ENCODE measurements around the gene XRCC1.
"Not testable (repeated sequence)": the region's sequence is repeated elsewhere in the genome, so short reads cannot be mapped to it uniquely, and the experiment has no call there.

The XRCC1 gene

GRCh38 chr19:43599635-43600295, 24.4 kb upstream of the XRCC1 start:
- no peak for DNase-seq (ENCODE audit: low read depth)

- DNase-seq (ENCODE audit: low read depth), result no peak
Measured at GRCh38 chr19:43598445-43599240, 23.3 kb upstream of the XRCC1 start.

- DNase-seq (ENCODE audit: low read depth), result no peak
Measured at GRCh38 chr19:43597876-43598275, 22.5 kb upstream of the XRCC1 start.

- peak; percentile 40 for DNase-seq (ENCODE audit: low read depth)
Measured at GRCh38 chr19:43596842-43597461, 21.6 kb upstream of the XRCC1 start.

GRCh38 chr19:43595999-43596841, 20.9 kb upstream of the XRCC1 start, which contains the start of the genes IRGQ and ZNF576:
Gene IRGQ, minus strand, starts transcription at chr19:43596134. Its CDS starts 796 bp downstream, at chr19:43595338.
Gene ZNF576, plus strand, starts transcription at chr19:43596595. Its CDS starts 514 bp downstream, at chr19:43597109.
- peak; percentile 99 for DNase-seq (ENCODE audit: low read depth)

- DNase-seq (ENCODE audit: low read depth), result no peak
Measured at GRCh38 chr19:43595605-43595998, 20.3 kb upstream of the XRCC1 start.

- DNase-seq (ENCODE audit: low read depth), result peak; percentile 71
Measured at GRCh38 chr19:43594710-43595604, 19.6 kb upstream of the XRCC1 start.

- no peak for DNase-seq (ENCODE audit: low read depth)
Measured at GRCh38 chr19:43594081-43594697, 18.9 kb upstream of the XRCC1 start.

GRCh38 chr19:43592800-43593350, 17.5 kb upstream of the XRCC1 start:
- DNase-seq (ENCODE audit: low read depth), result no peak

GRCh38 chr19:43591904-43592772, 16.8 kb upstream of the XRCC1 start:
- DNase-seq (ENCODE audit: low read depth), result no peak

- no peak for DNase-seq (ENCODE audit: low read depth)
Measured at GRCh38 chr19:43589678-43590077, 14.4 kb upstream of the XRCC1 start.

GRCh38 chr19:43589277-43589676, 13.9 kb upstream of the XRCC1 start:
- DNase-seq (ENCODE audit: low read depth), result no peak

- DNase-seq (ENCODE audit: low read depth), result not testable (repeated sequence)
Measured at GRCh38 chr19:43587029-43587428, 11.7 kb upstream of the XRCC1 start.

- DNase-seq (ENCODE audit: low read depth), result no peak
Measured at GRCh38 chr19:43586346-43586745, 11.0 kb upstream of the XRCC1 start.

GRCh38 chr19:43584484-43584883, 9.2 kb upstream of the XRCC1 start:
- no peak for DNase-seq (ENCODE audit: low read depth)

- DNase-seq (ENCODE audit: low read depth), result no peak
Measured at GRCh38 chr19:43582495-43582894, 7.2 kb upstream of the XRCC1 start.

- DNase-seq (ENCODE audit: low read depth), result no peak
Measured at GRCh38 chr19:43581467-43581866, 6.1 kb upstream of the XRCC1 start.

- DNase-seq (ENCODE audit: low read depth), result no peak
Measured at GRCh38 chr19:43578787-43579186, 3.5 kb upstream of the XRCC1 start.

Measured in ELR (cell line).